ENCODE measurements around the gene DBP.
A peak's percentile ranks its signal among the peaks of the same experiment; 100 is the strongest.

GRCh38 chr19:48645620-48646000 lies 8.4 kb upstream of the DBP start:
- TF ChIP-seq POLR2AphosphoS5 (IDR thresholded peaks at IDR 0.05; ENCODE audit: low read depth, low read length) (no peak), POLR2A (IDR thresholded peaks at IDR 0.05; ENCODE audit: low read depth, low read length) (no peak), SPI1 (IDR thresholded peaks at IDR 0.05; ENCODE audit: low read depth, low read length) (peak; percentile 33; the same call in 1 of the 2 replicates)
